Smooth muscle cell (in vitro differentiated cells): Measurements from ENCODE around the gene OCRL. TPM values are rescaled to one million over a fixed set of nuclear protein-coding genes. Genes with fewer than 3 reads are reported as not detected.

Source experiments
- DNase-seq: peaks from one replicate; lab custom pipeline; 2025; ENCODE audit not compliant: unreplicated experiment; lab: John Stamatoyannopoulos, UW
- H2AFZ ChIP-seq: fragments of 200-600 bp; sonication (generic); 2 replicates; pipeline ENCODE4 v1.6.0; 2016; ENCODE audit warnings: antibody characterized with exemption, low read depth, mild to moderate bottlenecking
- H3F3A ChIP-seq: fragments of 200-600 bp; sonication (generic); 2 replicates; pipeline ENCODE4 v1.6.0; 2017; ENCODE audit warnings: antibody characterized with exemption, low read depth
- H3K27ac ChIP-seq: fragments of 200-600 bp; sonication (generic); 2 replicates; pipeline ENCODE4 v1.5.1; 2016; ENCODE audit warnings: low read depth, mild to moderate bottlenecking
- H3K27me3 ChIP-seq: fragments of 200-600 bp; sonication (generic); 2 replicates; pipeline ENCODE4 v1.6.1; 2016; ENCODE audit warnings: low read depth, mild to moderate bottlenecking
- H3K36me3 ChIP-seq: fragments of 200-600 bp; sonication (generic); 2 replicates; pipeline ENCODE4 v1.5.1; 2016; ENCODE audit warnings: low read depth
- H3K4me1 ChIP-seq: fragments of 200-600 bp; sonication (generic); 2 replicates; pipeline ENCODE4 v1.5.1; 2016; ENCODE audit warnings: low read depth
- H3K4me2 ChIP-seq: fragments of 200-600 bp; sonication (generic); 2 replicates; pipeline ENCODE4 v1.6.0; 2016; ENCODE audit warnings: mild to moderate bottlenecking
- H3K4me3 ChIP-seq: fragments of 200-600 bp; sonication (generic); 2 replicates; pipeline ENCODE4 v1.5.1; 2016; ENCODE audit warnings: mild to moderate bottlenecking
- H3K79me2 ChIP-seq: fragments of 200-600 bp; sonication (generic); 2 replicates; pipeline ENCODE4 v1.6.0; 2016; ENCODE audit warnings: low read depth, mild to moderate bottlenecking
- H3K9ac ChIP-seq: fragments of 200-600 bp; sonication (generic); 2 replicates; pipeline ENCODE4 v1.6.0; 2016; ENCODE audit warnings: low read depth
- H3K9me3 ChIP-seq: fragments of 200-600 bp; sonication (generic); replicated peaks from 2 replicates; pipeline ENCODE4 v1.5.1; 2016; ENCODE audit warnings: low read depth
- H4K20me1 ChIP-seq: fragments of 200-600 bp; sonication (generic); 2 replicates; pipeline ENCODE4 v1.6.0; 2016; ENCODE audit warnings: low read depth
- CTCF ChIP-seq: fragments of 200-600 bp; sonication (generic); IDR thresholded peaks from 2 replicates; pipeline ENCODE4 v1.5.1; 2017; ENCODE audit warnings: borderline replicate concordance, mild to moderate bottlenecking, antibody characterized with exemption; ENCODE audit not compliant: insufficient read depth, poor library complexity, severe bottlenecking
- WGBS: methylation state at CpG from one replicate; pipeline ENCODE4 v1.1.7; 2016; ENCODE audit warnings: low lambda C conversion rate; 5-methylcytosine and 5-hydroxymethylcytosine counted together
- polyA plus RNA-seq: library from polyadenylated mRNA; unstranded; fragments of >200 nt; fragmentation: Nextera tagmentation; extraction: Ambion mirVana; gene quantifications from 2 replicates; pipeline ENCODE4 v1.2.1, GENCODE V29; 2016
- total RNA-seq: library from RNA; depleted of rRNA; stranded (reverse); fragments of >200 nt; gene quantifications from 2 replicates; pipeline ENCODE4 v1.2.3, GENCODE V29; 2014

The OCRL gene
- total and polyA plus RNA-seq, 2 experiments from 2014 or later: 8.7 to 26.2 TPM

- no peaks in the 10 kb centered on the region for H3K36me3 ChIP-seq
- peaks cover 60% of the 10 kb centered on the region for H3K79me2 ChIP-seq
Observed at GRCh38 chrX:129516402-129516801, 23.7 kb upstream of the OCRL start.

GRCh38 chrX:129520151-129520550, 19.9 kb upstream of the OCRL start:
- no peak for DNase-seq
- Histone ChIP-seq H3K9me3 (no peaks in the 10 kb centered on the region), H3K4me3 (no peak overlapping the region), H3K4me2 (peak overlapping the region; percentile 37), H3K27ac (no peak overlapping the region), H3K9ac (no peak overlapping the region), H3F3A (no peaks in the 10 kb centered on the region), H3K79me2 (peaks cover 67% of the 10 kb centered on the region), H4K20me1 (peaks cover 65% of the 10 kb centered on the region), H2AFZ (no peak overlapping the region), H3K4me1 (no peaks in the 10 kb centered on the region), H3K27me3 (no peaks in the 10 kb centered on the region), H3K36me3 (no peaks in the 10 kb centered on the region)
- 71% methylated on average over 3 of the region's 3 CpGs for WGBS
- TF ChIP-seq CTCF: no peak

More at GRCh38 chrX:129516402-129516801, 23.7 kb upstream of the OCRL start:
- Histone ChIP-seq H3K4me3 (no peak overlapping the region), H3F3A (no peaks in the 10 kb centered on the region), H3K9me3 (no peaks in the 10 kb centered on the region), H3K27me3 (no peaks in the 10 kb centered on the region), H3K9ac (no peak overlapping the region), H2AFZ (no peak overlapping the region), H4K20me1 (peaks cover 64% of the 10 kb centered on the region), H3K4me1 (no peaks in the 10 kb centered on the region), H3K4me2 (no peak overlapping the region), H3K27ac (no peak overlapping the region)
- TF ChIP-seq CTCF: no peak
- WGBS: 89% methylated on average over 3 of the region's 3 CpGs
- DNase-seq: no peak

DNA sequence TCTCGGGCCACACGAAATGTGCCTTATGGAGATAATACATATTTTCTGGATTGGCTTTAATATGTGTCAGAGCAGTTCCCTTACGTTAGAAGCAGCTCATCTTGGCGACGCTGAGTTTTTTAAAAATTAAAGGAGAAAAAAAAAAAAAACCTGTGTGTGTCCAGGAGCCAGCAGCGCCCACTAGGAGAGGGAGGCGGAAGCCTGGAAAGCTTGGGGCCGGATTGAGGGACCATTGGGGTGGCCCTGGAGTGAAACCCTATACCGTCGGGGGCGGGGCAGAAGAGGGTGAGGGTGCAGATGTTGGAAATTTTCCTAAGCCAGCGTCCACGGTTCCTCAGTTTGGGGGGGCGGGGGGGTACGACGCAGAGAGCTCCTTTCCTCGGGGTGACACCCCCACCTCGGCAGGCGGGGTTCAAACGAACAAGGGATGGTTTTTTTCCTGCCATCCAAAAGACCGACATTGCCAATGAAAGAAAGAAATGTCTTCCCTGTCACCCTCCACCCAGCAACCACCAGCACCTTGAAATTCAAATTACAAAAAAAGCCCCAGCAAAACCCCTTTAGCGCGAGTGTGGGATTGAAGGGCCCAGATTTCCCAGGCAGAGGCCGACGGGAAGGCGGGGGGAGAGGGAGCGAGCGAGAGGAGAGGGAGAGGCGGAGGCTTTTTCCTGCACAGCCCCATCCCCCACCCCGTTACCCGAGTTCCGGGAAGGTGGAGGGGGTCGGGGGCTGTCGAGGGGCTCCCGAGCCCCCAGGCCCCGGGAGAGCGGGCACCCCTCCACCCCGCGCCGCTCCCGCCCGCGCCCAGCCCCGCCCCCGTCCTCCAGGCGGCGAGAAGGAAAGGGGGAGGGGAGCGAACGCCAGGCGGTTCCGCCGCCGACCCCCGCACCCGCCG, 17.6 kb upstream of the OCRL start:
- peak overlapping the region; percentile 81 for H3K27ac ChIP-seq
- no peak overlapping the region for H2AFZ ChIP-seq
- H3K36me3 ChIP-seq: no peaks in the 10 kb centered on the region
- no peaks in the 10 kb centered on the region for H3K9me3 ChIP-seq
- H3K9ac ChIP-seq: peak overlapping the region; percentile 84
- peaks cover 47% of the 10 kb centered on the region for H4K20me1 ChIP-seq
- H3K4me2 ChIP-seq: peak overlapping the region; percentile 83
- peak; percentile 13 for DNase-seq
- H3F3A ChIP-seq: no peaks in the 10 kb centered on the region
- H3K27me3 ChIP-seq: no peaks in the 10 kb centered on the region
- WGBS: 49% methylated on average over 23 of the region's 56 CpGs
- peak overlapping the region; percentile 78 for H3K4me3 ChIP-seq
- no peak for TF ChIP-seq CTCF
- H3K79me2 ChIP-seq: peaks cover 47% of the 10 kb centered on the region
- no peaks in the 10 kb centered on the region for H3K4me1 ChIP-seq
